ENCODE measurements around the gene HSPB2. TPM values are rescaled to one million over a fixed set of nuclear protein-coding genes. Genes with fewer than 3 reads are reported as not detected.
"Not testable (repeated sequence)": the region's sequence is repeated elsewhere in the genome, so short reads cannot be mapped to it uniquely, and the experiment has no call there.

The HSPB2 gene
- total RNA-seq, 2 donors from 2014 or later = not detected

DNA sequence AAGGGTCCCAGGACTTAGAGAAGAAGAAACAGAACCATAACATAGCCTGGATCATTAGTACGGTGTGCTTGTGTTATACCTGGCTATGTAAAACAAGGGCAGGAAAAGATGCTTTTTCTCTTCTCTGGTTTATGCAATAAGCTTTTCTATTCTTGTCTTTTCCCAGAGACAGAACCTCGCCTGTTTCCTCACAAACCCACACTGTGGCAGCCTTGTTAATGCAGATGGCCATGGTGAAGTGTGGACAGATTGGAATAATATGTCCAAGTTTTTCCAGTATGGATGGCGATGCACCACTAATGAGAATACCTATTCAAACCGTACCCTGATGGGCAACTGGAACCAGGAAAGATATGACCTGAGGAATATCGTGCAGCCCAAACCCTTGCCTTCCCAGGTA lies 30.3 kb upstream of the HSPB2 start:
- H3K27me3 ChIP-seq = no peaks in the 10 kb centered on the region
- no peaks in the 10 kb centered on the region for H3K9me3 ChIP-seq
- no peak overlapping the region for H3K27ac ChIP-seq
- WGBS, 2 donors = 81 to 94% methylated on average over 5 of the region's 5 CpGs
- TF ChIP-seq POLR2A (IDR thresholded peaks at IDR 0.05) = no peak
- TF ChIP-seq, protein P1, sequence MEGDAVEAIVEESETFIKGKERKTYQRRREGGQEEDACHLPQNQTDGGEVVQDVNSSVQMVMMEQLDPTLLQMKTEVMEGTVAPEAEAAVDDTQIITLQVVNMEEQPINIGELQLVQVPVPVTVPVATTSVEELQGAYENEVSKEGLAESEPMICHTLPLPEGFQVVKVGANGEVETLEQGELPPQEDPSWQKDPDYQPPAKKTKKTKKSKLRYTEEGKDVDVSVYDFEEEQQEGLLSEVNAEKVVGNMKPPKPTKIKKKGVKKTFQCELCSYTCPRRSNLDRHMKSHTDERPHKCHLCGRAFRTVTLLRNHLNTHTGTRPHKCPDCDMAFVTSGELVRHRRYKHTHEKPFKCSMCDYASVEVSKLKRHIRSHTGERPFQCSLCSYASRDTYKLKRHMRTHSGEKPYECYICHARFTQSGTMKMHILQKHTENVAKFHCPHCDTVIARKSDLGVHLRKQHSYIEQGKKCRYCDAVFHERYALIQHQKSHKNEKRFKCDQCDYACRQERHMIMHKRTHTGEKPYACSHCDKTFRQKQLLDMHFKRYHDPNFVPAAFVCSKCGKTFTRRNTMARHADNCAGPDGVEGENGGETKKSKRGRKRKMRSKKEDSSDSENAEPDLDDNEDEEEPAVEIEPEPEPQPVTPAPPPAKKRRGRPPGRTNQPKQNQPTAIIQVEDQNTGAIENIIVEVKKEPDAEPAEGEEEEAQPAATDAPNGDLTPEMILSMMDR (IDR thresholded peaks at IDR 0.05) = no peak
- H3K4me3 ChIP-seq = no peak overlapping the region
- ATAC-seq (no peak), DNase-seq (no peak)
- peaks cover 9% of the 10 kb centered on the region for H3K4me1 ChIP-seq
- intact Hi-C loops (cut with DNase I) = loop anchor here (5.0 kb wide), 1 partner anchor 95 kb away; no protein-coding TSS in a partner anchor
- no peaks in the 10 kb centered on the region for H3K36me3 ChIP-seq (replicated peaks in 1 of 2; ENCODE audit: insufficient read depth in 1 of 2, low read depth in 2 of 2)

DNA sequence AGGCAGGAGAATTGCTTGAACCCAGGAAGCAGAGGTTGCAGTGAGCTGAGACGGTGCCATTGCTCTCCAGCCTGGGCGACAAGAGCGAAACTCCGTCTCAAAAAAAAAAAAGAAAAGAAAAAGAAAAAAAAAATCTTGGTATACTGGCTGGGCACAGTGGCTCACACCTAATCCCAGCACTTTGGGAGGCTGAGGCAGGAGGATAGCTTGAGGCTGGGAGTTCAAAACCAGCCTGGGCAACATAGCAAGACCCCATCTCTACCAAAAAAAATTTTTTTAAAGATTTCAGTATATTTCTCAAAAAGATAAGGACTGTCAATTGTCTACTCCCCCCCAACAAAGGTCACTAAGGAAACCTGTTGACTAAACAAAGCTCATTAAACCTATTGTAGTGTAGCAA lies 27.5 kb upstream of the HSPB2 start:
- H3K36me3 ChIP-seq (replicated peaks in 1 of 2; ENCODE audit: insufficient read depth in 1 of 2, low read depth in 2 of 2); H3K4me1 ChIP-seq; DNase-seq; H3K27ac ChIP-seq; ATAC-seq; H3K9me3 ChIP-seq; H3K4me3 ChIP-seq; intact Hi-C loops (cut with DNase I); H3K27me3 ChIP-seq: not testable (repeated sequence)
- 71 to 90% methylated on average over 4 of the region's 4 CpGs for WGBS, 2 donors

DNA sequence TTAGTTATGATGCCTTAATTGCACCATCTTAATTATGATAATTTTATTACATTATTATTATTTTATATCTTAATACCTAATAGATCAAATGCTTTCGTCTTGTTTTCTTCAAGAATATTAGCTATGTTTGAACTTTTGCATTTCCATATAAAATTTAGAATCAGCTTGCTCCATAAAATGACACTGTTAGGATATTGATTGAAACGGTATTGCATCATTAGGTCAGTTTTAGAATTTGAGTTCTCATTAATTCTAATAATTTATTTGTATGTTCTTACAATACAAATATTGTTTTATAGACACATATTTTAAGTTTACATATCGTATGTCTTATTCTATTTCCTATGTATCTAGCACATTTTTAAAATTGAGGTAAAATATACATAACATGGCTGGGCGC lies 26.5 kb upstream of the HSPB2 start:
- Histone ChIP-seq H3K4me3 (no peak overlapping the region), H3K9me3 (no peaks in the 10 kb centered on the region), H3K36me3 (replicated peaks in 1 of 2; ENCODE audit: insufficient read depth in 1 of 2, low read depth in 2 of 2) (no peaks in the 10 kb centered on the region), H3K4me1 (no peaks in the 10 kb centered on the region), H3K27ac (no peak overlapping the region), H3K27me3 (no peaks in the 10 kb centered on the region)
- intact Hi-C loops (cut with DNase I) = no loop called here
- DNase-seq (no peak), ATAC-seq (no peak)
- WGBS, 2 donors = 80 to 86% methylated on average over 4 of the region's 4 CpGs
- TF ChIP-seq, protein P1 (IDR thresholded peaks at IDR 0.05) = no peak
- no peak for TF ChIP-seq POLR2A (IDR thresholded peaks at IDR 0.05)

DNA sequence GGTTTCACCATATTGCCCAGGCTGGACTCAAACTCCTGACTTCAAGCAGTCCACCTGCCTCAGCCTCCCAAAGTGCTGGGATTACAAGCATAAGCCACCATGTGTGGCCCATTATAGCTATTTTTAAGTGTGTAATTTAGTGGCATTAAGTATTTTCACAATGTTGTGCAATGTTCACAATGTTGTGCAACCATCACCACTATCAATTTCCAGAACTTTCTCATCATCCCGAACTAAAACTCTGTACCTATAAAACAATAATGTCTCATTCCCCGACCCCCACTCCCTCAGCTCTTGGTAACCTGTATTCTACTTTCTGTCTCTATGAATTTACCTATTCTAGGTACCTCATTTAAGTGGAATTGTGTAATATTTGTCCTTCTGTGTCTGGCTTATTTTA lies 25.7 kb upstream of the HSPB2 start:
- Histone ChIP-seq H3K36me3 (replicated peaks in 1 of 2; ENCODE audit: insufficient read depth in 1 of 2, low read depth in 2 of 2) (no peaks in the 10 kb centered on the region), H3K27me3 (no peaks in the 10 kb centered on the region), H3K27ac (no peak overlapping the region), H3K9me3 (no peaks in the 10 kb centered on the region), H3K4me3 (no peak overlapping the region), H3K4me1 (no peaks in the 10 kb centered on the region)
- 85 to 91% methylated on average over 2 of the region's 2 CpGs for WGBS, 2 donors
- intact Hi-C loops (cut with DNase I) = no loop called here
- no peak for DNase-seq
- no peak for ATAC-seq
- TF ChIP-seq POLR2A (IDR thresholded peaks at IDR 0.05) = no peak
- TF ChIP-seq, protein P1 (IDR thresholded peaks at IDR 0.05) = no peak

DNA sequence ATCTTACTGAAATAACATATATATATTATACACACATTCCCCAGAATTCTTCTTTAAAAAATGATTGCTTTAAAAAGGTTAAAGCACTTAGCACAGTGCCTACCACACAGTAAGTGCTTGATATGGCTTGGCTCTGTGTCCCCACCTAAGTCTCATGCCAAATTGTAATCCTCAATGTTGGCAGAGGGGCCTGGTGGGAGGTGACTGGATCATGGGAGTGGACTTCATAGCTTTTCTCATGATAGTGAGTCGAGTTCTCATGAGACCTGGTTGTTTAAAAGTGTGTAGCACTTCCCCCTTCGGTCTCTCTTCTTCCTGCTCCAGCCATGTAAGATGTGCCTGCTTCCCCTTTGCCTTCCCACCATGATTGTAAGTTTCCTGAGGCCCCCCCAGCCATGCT lies 7.1 kb upstream of the HSPB2 start:
- TF ChIP-seq, protein P1 (IDR thresholded peaks at IDR 0.05) = no peak
- no peak for TF ChIP-seq POLR2A (IDR thresholded peaks at IDR 0.05)

More for the DNA sequence above, 7.1 kb upstream of the HSPB2 start:
- Histone ChIP-seq H3K27me3 (no peaks in the 10 kb centered on the region), H3K27ac (no peak overlapping the region), H3K4me1 (peaks cover 5% of the 10 kb centered on the region), H3K36me3 (replicated peaks in 1 of 2; ENCODE audit: insufficient read depth in 1 of 2, low read depth in 2 of 2) (no peaks in the 10 kb centered on the region), H3K9me3 (no peaks in the 10 kb centered on the region), H3K4me3 (no peak overlapping the region)
- no peak for DNase-seq
- 50 to 59% methylated on average over 2 of the region's 2 CpGs for WGBS, 2 donors
- intact Hi-C loops (cut with DNase I) = no loop called here
- ATAC-seq = no peak
